GM18502 (cell line): ENCODE measurements around the gene GPC3.

Experiments
- ATAC-seq: cut with Tn5 transposase; IDR thresholded peaks from one replicate; pipeline ENCODE4 v1.9.1; 2021; ENCODE audit warnings: mild to moderate bottlenecking; ENCODE audit not compliant: unreplicated experiment, poor library complexity

GPC3 gene

DNA sequence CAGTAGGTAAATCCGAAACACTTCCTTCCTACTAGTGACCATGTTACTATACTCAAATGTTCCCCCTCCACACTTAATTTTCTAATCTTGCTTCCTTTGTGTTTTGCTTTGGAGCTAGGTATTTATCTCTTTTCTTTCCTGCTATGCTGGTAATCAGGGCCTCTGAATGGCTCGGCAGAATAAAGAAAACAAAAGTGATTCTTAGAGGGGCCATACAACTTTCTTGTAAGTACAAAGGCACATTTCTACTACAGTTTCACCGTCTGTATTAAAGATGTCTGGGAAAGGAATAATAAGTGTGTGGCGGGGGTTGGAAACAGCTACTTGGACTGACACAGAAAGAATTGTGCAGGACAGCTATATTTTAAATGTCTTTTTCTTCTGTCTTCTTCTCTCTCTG lies 50.3 kb downstream of the GPC3 start:
- no peak for ATAC-seq

DNA sequence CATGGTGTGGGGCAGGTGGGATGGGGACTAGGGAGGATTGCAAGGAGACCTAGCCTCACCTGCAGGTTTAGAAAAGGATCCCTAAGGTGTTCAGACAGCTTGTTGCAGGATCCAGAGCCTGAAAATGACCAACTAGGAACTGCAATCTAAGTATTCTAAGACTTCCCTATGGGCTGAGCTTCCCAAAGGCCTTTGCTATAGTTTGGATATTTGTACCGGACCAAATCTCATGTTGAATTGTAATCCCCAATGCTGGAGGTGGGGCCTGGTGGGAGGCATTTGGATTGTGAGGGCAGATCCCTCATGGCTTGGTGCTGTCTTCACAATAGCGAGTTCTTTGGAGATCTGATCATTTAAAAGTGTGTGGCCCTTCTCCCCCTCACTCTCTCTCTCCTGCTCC lies 52.1 kb downstream of the GPC3 start:
- no peak for ATAC-seq

DNA sequence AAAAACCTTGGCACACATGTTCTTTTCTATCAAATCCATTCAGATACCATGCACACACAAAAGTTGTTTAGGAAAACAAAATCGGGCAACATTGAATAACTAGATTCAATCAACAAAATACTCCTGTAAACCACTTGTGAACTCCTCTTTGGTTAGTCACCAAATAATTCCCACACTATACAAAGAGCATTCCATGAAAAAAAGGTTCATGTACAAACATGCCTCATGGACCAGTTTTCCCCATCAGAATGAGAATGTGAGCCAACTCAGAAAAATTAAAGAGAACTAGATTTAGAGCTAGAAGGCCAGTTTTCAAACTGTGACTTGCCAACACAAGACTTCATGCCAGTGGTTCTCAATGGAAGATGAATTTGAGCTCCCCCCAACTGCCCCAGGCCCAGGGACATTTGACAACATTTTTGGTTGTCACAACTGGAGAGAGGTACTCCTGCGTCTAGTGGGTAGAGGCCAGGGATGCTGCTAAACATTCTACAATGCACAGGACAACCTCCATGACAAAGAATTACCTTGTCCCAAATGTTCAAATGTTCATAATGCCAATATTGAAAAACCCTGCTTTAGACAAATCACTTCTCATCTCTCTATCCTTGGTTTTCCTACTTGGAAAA lies 55.4 kb downstream of the GPC3 start:
- no peak for ATAC-seq

DNA sequence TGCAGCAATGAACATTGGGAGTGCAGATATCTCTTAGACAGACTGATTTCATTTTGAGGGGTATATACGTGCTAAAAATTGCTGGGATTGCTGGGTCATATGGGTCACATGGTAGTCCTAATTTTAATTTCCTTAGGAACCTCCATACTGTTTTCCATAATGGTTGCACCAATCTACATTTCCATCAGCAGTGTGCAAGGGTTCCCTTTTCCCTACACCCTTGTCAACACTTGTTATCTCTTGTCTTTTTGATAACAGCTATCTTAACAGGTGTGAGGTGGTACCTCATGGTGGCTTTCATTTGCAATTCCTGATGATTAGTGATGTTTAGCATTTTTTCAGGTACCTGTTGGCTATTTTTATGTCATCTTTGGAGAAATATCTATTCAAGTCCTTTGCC lies 57.0 kb downstream of the GPC3 start:
- no peak for ATAC-seq

DNA sequence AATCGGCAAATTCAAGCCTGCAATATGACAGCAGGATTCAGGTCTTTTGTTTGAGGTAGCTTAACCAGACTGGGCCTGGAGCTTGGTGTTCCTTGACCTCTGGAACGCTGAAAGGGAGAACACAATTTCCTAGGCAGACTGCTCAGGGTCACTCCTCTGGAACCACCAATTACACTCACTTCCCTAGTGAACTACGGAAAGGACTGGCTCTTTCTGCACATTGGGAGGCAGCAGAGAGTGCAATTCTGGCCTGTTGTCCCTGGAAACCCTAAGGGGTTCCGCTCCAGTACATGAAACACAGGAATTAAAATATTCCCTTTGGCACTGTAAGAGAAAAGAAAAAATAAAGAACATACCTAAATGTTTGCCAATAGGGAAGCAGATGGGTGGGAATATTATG lies 58.6 kb downstream of the GPC3 start:
- ATAC-seq, result no peak

DNA sequence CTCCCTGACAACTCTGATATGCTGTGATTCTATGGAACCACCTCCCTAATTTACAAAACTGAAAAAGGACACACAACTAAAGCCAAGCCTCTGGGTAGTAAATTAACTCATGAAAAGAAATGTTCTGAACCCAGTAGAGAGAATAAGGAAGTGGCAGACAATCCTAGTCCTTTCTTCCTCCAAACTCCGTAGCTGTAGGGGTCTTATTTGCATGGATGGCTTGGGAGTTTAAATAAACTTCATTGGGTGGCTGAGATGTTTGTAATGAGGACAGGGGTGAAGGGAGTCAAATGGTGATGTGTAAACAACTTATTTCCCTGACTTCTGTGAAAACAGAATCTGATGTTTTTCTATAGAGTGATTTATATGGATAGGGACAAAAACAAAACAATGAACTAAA lies 59.3 kb downstream of the GPC3 start:
- no peak for ATAC-seq

DNA sequence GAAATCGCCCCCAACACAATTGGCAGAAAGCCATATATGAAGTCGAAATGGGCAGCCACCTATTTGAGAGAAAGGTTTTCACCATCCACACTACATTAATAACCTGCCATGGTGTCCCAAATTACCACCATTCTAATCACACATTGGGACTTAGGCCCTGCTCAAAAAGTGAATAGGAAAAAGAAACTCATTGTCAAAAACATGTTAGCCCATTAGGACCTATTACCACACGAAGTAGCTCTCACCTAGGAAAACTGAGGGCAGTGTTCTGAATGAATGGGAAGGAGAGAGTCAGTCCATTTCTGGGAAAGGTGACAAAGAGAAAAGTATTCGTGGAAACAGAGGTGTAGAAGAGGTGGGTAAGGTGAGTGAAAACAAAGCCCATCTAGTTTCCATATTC lies 60.8 kb downstream of the GPC3 start:
- no peak for ATAC-seq

DNA sequence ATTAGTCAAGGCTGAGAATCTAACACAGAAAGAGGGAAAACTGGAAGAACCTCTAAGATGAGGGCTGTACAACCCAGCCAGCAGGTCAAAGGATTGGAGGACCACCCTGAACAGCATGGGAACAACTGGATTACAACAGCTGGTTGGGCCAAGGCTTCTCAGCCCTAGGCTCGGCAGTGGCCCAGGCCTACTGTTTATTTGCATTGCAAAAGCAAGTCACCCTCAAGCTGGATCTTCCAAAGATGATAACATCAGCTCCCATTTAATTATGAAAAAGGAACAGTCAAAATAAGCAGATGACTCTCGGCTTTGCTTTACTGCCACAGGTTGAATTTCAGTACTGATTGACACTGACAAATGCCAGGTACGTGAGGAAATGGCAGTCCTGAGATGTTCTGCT lies 61.8 kb downstream of the GPC3 start:
- ATAC-seq, result no peak

DNA sequence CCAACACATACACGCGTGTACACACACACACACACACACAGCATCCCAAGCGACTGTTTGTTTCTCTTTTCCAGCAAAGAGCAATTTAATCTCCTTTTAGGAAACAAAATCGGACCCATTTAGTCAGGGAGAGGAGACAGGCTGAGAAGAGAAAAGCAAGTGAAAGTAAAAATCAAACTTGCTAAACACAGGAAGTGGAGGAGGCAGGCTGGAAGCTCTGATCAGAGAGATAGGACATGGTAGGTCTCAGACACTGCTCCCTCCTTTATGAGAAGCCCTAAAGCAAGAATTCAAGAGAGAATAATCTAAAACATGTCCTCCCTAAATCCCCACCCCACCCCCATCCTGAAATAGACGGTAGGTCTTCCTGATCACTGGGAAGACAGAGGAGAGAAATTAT lies 62.3 kb downstream of the GPC3 start:
- ATAC-seq, result peak; percentile 82

DNA sequence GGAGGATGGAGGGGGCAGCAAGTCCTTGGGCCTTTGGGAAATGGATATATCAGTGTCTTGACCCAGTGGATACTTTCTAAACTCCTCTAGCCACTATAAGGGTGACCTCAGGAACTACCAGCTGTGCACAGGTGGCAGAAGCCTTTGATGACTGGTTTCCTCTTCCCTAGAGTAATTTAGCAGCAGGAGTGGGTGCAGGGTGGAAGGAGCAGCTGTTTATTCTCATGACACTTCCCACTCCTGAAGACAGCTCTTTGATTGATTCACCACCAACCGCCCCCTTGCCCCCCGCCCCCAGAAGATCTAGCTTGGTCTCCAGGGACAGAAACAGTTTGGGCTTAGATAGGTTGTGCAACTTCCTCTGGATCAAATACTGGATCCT lies 63.0 kb downstream of the GPC3 start:
- no peak for ATAC-seq

DNA sequence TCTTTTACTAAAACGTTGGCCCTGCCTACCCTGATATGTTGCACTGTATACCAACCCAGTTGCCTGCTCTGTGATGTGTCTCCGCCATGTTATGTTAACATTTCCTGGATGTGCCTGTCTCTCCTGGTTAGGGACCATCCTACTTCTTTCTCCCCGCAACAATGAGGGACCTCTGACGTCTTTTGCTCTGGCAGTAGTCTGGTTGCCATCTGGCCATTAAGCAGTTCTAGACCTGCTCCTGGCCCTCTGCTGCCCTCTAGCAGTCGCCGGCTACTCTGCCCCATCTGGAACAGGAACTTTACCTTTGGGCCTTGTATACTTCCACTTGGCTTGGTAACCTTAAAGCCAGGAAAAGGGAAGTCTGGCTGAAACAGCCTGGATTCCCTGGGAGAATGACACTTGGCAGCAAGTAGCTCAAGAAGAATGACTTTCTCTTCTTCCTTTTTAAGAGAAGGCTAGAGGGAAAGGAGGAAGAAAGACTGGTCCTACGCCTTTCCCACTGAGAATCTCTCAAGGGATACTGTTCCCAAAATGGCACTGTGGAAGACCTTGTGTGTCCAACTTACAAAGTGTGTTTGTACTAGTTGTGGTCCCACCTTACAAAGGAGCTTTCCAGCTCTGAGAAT lies 63.5 kb downstream of the GPC3 start:
- ATAC-seq, result no peak

DNA sequence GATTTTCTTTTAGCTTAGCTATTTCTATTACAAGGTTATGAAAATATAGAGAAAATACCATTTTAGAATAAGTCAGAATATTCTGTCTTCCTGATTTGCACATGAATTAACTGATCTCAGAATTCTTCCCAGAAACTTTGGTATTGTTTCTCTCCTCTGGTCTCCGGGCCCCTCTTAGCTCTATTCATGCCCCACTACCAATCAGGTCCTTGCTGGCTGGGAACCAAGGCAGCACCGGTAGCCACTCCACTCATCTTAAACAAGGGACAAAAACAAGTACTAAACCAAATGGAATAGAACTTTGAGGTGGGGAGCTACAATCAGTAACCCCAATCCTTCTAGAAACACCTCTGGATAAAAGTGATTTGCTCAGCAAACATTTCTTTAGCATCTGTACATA lies 64.3 kb downstream of the GPC3 start:
- ATAC-seq, result no peak

DNA sequence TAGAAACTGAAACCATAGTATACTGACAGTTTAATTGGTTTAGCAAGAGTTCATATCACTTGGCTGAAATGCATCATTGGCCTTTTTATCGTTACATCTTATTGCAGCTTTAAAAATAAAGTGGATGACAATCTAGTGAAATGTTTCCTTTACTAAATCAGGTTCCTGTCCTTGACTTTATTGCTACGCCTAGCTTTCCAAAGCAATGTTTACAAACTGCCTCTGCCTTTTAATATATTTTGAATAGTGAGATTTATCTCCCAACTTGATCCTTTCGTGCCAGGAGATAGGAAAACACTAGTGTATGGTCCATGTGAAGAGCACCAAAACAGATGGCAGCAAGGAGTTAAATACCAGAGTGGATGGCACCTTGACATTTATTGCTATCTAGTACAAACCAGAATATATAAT lies 67.0 kb downstream of the GPC3 start:
- no peak for ATAC-seq

DNA sequence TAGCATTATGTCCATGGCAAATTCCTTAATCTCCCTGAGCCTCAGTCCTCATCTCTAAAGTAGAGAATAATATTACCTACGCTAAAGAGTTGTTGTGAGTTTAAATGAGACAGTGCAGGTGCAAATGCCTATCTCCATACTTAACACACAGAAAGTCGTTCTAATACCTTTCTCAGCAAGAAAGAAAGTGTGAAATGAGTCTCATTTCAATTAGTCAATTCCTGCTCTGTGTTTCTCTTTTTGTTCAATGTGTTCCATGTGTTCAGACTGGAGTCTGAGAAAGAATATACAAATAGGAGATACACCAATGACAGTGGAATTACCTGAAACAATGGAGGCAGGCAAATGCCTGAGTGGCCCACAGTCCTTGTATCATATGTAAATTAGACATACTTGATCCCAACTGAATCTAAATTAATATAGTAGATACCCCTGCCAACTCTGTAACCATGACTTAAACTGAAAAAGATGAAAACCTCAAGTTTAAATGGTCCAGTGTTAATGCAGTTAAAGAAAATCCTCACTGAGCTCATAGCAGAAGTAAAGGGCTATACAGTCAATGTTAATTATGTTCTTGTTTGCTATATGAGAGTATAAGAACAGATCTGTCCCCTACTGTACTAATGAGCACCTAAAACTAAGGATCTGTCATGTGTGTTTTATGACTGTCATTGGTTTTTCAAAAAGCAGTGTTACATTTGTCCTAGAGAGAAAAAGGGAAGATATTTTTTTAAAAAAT lies 68.2 kb downstream of the GPC3 start:
- no peak for ATAC-seq

DNA sequence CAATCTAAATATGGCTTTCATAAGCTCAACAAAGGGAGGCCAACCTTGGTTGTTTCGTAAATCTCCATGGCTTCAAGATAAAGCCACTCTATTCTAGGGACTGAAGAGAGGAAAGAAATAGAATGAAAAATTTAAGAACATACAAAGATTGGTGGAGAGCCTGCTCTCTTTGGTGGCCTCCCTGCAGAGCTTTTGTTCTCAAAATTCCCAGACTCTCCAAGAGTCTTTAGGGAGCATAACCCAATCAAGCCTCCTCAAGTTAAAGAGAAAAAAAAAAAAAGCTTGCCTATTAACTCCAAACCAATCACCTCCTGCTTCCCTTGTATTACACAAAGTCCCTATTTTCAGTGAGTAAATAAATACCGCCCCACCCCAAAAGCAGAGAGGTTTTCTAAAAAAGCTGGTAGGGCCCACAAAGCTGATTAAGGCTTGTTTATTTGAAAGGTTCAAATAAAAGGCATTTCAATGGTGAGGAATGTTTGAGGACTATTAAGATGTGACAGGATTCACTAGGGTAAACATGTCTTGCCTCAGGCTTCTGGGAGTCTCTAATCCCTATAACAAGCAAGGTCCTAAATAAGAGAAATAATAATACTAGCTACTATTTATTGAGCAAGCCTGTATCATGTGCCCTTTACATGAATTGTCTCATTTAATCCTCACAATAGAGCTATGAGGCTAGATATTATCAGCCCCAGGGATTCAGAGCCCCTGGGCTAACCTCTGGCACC lies 71.6 kb downstream of the GPC3 start:
- ATAC-seq, result no peak

DNA sequence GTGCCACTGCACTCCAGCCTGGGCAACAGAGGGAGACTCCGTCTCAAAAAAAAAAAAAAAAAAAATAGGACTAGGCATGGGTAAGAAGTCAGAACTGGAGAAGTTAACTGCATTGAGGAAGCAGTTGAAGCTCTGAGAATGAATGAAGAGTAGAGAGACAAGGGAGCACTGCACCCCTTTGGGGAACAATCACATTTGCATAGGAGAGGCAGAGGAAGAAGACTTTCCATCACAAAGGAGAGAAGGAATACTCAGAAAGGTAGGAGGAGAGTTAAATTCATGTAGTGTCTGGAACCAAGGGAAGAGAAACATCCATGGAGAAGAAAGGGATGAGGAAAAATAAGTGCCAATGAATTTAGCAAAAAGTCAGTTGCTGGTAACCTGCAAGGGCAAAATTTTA lies 72.4 kb downstream of the GPC3 start:
- no peak for ATAC-seq

DNA sequence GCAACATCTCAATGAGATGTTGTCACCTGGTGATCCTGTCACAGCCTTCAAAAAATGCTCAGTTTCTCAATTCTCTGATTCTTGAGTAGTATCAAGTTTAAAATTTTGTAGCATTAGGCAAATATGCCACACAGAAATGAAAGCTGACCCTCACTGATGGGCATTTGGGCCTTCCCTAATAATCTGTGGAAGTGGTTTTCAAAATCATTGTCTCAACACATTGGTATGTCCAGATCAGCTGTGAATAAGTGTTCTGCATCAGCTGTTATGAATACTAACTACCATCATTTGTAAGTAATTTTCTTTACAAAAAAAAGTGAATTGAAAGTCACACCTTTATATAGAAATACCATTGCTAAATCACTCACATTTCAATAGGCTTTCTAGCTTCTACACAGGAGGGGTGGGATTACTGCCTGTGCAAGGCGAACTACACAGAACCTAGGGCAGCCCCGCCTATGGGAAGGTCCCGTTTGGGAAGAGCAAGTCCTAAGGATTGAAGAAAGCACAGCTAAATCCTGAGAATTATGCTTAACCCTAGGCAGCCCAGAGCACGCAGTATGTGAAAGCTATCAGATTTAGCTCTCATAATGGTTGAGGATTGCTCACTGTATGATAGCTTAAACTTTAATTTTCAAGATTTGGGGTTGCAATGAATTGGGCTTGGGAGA lies 73.4 kb downstream of the GPC3 start:
- no peak for ATAC-seq

DNA sequence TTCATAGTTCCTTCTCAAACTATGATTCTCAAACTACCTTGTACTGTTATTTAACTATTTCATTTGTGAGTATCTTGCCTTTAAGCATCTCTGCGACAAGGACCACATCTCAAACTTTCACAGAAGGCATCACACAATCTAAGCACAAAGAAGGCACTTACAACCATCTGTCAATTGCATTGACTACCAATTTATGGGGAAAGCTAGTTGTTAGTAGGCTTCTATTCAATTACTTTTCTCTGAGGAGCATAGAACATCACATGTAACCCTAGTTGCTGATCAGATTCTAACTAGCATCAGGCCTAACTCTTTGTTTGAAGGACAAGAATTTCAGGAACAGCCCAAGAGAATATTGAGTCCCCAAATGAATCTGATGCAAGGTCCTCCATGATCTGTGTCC lies 74.9 kb downstream of the GPC3 start:
- no peak for ATAC-seq

DNA sequence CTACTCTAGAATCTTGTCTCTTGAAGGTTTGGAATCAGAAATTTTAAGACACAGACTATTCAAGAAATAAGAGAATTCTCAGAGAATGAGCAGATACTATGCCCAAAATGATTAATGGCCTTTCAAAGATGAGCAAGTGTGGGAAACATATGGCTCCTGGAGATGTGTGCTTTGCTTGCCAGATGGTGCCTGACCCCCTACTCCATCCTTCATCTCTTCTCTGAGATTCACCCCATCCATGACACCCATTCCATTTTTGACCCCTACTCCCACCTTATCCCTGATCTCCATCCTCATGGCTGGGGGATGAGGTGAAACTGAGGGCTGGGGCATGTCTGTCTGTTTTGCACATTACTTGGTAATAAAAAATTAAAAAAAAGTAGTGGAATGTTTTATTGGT lies 75.5 kb downstream of the GPC3 start:
- no peak for ATAC-seq

DNA sequence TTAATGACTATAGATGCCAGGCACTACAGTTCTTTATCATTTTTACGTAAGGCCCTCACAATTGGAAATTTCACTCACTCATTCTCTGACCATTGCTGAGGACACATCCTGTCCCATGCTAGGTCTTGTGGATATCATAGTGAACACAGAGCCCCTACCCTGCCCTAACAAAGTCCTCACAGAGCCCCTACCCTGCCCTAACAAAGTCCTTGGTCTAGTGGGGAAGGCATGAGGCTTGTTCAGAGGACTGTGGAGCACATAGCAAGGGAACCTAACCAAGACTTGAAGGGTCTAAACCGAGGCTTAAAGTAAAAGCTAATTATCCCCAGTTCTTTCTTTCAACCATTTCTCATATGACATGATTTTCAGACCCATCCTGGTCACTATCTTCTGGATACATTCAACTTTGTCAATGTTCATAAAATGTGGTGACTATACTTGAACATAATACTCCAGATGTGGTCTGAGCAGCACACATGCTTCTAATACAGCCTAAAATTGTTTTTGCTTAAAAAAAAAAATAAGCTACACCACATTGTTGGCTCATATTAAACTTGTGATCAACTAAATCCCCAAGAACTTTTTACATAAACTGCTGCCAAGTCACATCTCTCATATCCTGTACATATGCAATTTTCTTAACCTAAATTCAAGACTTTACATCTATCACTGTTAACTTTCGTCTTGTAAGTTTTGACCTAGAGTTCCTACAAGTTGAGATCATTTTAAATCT lies 77.0 kb downstream of the GPC3 start:
- ATAC-seq, result no peak
